Measurements from ENCODE around the gene RRAGC.
A peak's percentile ranks its signal among the peaks of the same experiment; 100 is the strongest.
"Not testable (repeated sequence)": the region's sequence is repeated elsewhere in the genome, so short reads cannot be mapped to it uniquely, and the experiment has no call there.

Gene RRAGC

GRCh38 chr1:38852780-38853179, 6.8 kb downstream of the RRAGC start:
- DNase-seq, result no peak

- no peak for DNase-seq
Observed at GRCh38 chr1:38848071-38848470, 11.5 kb downstream of the RRAGC start.

DNA sequence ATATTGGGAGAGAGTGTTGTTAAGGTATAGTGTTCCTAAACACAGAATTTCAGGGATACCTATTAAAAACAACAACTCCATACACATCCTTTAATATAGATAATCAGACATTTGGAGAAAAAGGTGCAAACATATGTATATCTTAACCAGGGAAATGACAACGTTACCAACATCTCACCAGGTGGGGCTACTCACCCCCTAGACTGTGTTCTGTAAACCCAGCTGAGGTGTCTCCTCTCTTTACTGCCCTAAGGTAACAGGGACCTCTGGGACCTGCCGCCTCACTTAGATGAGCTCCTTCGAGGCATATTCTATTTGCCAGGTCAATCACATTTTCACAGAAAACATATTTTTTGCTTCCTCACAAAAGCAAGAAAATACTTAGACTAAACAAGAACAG, 13.4 kb downstream of the RRAGC start:
- DNase-seq, result no peak

DNA sequence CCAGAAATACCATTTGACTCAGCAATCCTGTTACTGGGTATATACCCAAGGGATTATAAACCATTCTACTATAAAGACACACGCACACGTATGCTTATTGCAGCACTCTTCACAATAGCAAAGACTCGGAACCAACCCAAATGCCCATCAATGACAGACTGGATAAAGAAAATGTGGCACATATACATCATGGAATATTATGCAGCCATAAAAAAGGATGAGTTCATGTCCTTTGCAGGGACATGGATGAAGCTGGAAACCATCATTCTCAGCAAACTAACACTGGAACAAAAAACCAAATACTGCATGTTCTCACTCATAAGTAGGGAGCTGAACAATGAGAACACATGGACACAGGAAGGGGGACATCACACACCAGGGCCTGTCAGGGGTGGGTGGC, 14.5 kb downstream of the RRAGC start:
- DNase-seq, result not testable (repeated sequence)

GRCh38 chr1:38840281-38840680, 19.3 kb downstream of the RRAGC start:
- no peak for DNase-seq

- no peak for DNase-seq
Observed at GRCh38 chr1:38839363-38839762, 20.2 kb downstream of the RRAGC start.

DNA sequence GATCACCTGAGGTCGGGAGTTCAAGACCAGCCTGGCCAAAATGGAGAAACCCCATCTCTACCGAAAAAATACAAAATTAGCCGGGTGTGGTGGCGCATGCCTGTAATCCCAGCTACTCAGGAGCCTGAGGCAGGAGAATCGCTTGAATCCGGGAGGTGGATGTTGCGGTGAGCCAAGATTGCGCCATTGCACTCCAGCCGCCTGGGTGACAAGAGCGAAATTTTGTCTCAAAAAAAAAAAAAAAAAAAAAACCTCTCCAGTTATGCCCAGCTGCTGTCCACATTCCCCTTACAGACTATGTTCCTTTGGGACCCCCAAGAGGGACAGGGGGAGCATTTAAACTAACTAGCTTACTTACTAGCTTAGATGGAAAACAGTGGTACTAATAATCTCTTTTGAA, 23.3 kb downstream of the RRAGC start:
- DNase-seq, result not testable (repeated sequence)

DNA sequence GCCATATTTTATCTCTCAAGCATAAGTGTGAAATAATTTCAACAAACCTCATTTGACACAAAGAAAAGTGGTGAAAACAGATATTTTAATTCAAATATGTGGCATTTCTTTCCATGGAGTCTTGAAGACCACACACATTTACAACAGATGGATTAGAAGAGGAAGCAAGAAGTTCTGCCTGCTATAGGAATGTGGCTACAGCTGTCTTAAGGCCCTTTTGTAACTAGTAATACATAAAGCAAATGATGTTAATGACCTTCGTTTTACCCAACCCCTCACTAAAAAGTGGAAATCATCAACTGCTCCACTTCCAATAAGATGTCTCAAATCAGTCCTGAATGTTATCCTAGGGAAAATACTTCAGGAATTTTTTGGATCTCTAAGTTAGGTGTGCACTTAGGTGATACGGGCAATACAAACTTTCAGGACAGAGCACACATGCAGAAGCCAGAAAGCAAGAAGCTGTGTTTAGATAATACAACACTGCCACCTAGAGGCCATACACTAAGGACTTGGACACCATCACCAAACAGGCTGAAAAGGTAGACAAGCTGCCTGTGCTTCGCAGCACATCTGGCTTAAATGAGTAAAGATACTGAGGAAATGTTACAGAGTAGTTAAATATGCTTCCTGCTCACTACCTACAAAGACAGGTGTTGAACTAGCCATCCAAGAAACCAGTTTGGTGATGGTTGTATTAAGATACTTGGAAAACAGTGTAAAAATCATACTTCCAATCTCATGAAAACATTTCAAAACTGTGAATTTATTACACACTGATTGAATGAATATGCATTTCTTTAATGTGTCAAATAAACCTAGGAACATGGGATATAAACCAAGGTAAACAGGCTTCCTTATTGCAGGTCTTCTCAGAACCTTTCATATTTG, 24.4 kb downstream of the RRAGC start:
- DNase-seq, result peak; percentile 83

DNA sequence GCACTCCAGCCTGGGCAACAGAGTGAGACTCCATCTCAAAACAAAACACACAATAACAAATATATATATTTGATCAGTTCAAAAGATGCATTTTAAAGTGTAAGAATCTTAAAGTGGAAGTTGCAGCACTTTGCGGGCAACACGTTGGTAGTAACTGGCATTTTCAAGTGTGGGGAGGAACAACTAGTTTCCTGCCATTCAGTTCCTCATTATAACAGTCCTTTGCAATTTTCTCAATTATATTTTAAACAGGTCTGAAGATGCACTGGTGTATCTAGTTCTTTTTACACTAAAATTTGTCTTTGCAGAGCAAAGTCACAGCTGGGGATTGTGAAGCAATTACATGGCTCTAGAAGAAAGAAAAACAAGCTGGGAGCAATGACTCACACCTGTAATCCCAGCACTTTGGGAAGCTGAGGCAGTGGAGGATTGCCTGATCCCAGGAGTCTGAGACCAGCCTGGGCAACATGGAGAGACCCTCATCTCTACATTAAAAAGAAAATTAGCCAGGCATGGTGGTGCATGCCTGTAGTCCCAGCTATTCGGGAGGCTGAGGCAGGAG, 25.3 kb downstream of the RRAGC start:
- DNase-seq, result no peak

- no peak for DNase-seq
Observed at GRCh38 chr1:38833146-38833545, 26.4 kb downstream of the RRAGC start.

GRCh38 chr1:38832370-38832734, 27.2 kb downstream of the RRAGC start:
- no peak for DNase-seq

GRCh38 chr1:38831731-38832369, 27.7 kb downstream of the RRAGC start:
- no peak for DNase-seq

DNA sequence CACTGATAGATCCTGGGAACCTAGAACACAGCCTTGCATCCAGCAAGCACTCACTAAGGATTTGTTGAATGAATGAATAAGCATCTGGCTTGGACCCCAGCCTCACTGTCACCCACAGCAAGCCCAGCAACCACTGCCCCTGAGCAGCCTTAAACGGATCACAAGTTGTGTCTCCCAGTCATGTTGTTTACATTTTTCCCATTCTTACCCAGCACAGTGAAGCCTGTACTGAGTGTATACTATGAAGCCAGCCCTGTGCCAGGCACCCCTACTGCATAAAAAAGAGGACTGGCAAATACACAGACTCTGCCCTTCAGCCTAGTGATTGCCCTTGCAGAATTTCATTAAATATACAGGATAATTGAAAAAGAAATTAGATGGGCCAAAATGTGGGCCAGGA, 30.2 kb downstream of the RRAGC start:
- DNase-seq, result no peak

DNA sequence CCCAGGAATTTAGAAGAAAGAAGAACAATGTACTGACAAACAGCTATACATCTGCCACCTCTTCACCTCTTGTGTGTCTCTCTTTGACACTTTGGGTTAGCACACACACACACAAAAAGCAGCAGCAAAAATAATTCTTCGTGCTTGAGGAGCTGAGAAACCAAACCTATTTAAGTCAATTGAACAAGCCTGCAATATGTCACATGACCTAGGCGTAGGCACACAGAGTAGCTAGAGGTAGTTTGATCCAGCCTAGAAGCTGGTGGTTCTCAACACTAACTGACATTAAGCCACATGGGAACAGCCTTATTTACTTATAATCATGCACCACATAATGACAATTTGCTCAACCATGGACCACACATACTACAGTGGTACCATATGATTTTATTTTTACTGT, 32.3 kb downstream of the RRAGC start:
- DNase-seq, result no peak

GRCh38 chr1:38826886-38827285, 32.7 kb downstream of the RRAGC start:
- DNase-seq, result no peak

GRCh38 chr1:38826262-38826661, 33.3 kb downstream of the RRAGC start:
- peak; percentile 18 for DNase-seq

GRCh38 chr1:38820860-38821259, 38.7 kb downstream of the RRAGC start:
- no peak for DNase-seq

DNA sequence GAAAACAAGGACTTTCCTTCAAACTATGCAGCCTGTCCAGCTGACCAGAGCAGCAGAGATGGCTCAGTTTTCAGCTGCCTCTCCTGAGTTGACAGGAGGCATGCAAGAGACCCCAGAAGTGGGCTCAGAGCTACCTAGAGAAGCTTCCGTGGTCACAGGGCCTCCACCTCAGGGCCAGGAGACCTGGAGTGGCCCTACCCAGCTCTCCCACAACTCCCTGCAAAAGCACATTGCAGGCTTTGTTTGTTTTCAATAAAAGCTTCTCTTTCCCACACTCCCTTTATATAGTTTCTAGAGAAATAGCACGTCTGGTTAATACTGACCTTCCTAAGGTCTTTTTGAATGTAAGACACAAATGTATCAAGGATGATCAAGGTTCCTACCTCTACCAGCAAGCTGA, 40.1 kb downstream of the RRAGC start:
- DNase-seq, result no peak

DNA sequence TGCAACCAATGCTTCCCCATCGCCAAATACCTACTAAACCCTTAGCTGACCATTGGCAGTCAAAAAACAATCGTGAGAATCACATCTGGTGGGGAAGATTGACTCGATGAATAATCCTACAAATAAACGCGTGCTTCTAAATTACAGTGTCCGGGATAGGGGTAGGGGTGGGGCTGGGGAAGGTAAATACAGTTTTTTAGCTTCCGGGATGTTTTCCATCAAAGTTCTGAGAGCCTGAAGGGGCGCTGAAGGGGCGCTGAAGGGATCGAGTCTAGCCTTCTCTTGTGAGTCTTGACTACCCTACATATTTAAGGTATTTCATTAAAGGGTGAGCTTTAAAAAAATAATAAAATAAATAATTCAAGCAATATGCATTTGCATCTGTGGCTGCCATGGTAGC, 40.5 kb downstream of the RRAGC start:
- no peak for DNase-seq

DNA sequence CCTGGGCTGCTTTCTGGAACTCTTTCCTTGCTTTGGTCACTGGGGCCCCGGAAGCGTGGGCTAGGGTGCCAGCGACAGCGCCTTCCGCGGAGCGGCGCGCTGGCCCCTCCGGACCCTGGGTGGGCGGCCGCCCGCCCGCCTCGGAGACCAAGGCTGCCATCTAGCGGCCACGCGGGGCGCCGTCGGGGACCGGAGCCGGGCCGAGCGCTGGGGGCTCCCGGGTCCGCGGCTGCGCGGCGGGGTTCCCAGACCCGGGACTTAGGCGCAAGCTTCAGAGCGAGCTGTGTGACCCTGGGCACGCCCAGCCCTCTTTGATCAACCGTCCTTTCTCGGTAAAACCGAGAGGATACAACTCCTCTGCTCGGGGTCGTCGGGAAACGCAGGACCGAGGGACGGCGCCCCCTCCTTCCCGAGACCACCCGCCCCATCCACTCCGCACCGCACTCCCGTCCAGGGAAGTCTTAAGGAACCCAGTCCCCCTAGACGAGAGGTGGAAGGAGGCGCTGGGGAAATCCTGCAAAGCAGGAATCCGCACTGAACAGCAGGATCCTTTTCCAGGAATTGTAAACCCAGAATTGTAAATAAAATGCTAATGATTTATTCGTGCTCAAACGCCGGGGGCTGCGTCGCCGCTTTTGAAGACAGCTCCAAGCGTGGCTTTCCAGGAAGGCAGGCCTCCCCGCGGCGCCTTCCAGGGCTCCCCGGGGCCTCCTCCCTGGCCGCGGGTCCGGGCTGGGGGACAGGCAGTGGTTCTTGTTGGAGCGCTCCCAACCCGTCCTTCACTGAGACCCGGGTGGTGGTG, 41.2 kb downstream of the RRAGC start:
- DNase-seq, result no peak

DNA sequence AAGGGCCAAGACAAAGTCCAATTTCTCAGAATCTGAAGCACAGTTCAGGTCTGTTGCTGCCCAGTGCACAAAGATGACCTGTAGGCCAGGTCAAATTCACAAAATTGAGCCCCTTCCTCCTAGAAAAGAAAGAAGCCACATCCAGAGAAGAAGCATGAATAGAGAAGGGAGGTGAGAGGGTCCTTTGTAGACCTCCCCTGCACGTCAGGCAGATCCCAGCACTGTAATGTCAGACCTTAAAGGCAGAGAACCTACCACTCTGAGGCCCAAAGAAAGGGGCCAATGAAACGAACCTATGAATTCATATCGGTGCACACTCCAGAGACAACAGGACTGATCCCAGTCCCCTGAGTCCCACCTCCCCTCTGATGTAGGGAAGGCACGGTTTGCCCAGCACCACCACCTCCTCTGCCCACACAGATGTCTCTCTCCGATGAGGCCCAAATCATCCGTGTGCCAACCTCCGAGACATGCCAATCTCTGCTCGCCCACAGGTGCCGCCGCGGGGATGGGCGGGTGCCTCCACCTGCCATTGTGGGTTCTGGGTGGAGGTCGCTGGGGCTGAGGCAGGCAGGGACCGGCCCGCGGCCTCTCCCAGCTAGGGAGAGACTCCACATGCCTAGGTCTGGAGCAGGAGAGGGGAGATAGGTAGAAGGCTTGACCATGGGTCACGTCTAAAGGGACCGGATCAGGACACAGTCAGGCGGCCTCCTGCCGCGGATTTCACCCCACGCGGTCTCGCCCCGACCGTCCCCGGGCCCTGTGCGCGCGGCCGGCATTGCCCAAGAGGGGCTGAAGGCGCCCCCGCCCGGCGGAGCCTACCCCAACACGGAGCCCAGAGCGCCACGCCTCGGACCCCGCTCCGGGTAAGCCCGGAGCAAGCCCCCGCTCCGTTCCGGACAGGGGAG, 42.1 kb downstream of the RRAGC start:
- DNase-seq, result no peak

DNA sequence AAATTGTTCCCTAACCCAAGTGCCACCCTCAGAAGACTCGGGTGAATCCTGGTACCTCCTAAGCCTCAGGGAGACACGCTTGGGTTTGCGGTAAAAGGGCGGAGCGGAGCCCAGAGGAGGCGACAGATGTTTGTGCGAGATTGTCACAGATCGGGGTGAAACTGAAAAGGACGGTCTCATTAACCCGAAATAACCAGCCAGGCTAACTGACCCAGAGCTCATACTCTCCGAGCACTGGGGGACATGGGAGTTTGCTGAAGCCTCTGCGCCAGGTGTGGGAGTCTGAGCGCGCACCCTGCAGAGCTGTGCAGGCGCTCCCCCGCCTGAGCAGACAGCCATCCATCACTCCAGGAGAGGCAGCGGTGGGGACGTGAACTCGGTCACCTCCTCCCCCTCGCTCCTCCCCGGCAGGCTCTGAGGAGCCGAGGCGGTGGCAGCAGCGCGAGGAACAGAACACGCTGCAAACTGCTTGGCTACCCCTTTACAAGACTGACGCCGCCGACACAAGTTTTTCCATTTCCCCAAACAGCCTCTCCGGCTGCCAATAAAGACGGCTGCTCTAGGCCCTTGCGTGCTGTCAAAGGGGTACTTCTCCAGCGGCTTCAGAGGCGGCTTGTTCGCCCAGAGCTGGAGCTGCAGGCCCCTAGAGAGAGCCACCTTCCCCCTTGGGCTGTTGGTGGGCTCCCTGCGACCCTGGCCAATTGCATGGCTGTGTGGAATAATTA, 43.5 kb downstream of the RRAGC start:
- no peak for DNase-seq

All from NCI-H774 (cell line).